ENCODE measurements around the gene PSORS1C1.
"Not testable (repeated sequence)": the region's sequence is repeated elsewhere in the genome, so short reads cannot be mapped to it uniquely, and the experiment has no call there.

The PSORS1C1 gene

DNA sequence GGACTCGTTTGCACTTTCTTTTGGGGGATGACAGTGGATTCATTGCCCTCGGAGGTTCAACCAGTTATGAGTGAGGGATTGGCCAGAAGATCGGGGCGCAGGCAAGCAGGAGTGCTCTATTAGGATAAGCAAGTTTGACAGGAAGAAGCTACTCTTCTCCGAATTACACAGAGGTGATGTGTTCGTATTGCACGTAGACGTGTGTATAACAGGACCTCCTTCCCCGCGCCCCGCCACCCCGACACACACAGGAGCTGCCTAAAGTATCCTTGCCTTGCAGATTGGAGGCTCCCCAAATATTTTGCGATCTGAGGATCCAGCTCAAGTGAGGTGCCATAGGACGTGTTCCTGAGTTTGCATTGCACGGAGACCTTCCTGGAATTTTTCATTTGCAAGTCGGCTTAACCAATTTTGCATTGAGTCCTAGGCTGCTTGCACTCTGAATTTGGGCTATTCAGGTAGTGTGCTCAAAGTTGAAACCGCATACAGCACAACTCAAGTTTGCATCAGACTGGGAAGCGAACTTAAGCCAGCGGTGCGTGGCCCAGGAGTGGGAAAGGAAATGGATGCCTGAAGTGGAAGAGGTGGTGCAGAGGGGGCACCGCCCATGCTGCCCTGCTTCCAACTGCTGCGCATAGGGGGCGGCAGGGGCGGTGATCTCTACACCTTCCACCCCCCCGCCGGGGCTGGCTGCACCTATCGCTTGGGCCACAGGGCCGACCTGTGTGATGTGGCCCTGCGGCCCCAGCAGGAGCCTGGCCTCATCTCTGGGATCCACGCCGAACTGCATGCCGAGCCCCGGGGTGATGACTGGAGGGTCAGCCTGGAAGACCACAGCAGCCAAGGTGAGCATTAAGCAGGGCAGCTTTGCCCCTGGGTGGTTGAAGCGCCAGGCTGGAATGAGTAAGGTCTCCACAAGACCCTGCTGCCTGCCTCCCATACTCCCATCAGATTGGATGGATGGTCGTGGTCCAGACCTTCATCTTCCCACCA is 44.6 kb downstream of the PSORS1C1 start:
- no peak for DNase-seq (ENCODE audit: low read depth)

DNA sequence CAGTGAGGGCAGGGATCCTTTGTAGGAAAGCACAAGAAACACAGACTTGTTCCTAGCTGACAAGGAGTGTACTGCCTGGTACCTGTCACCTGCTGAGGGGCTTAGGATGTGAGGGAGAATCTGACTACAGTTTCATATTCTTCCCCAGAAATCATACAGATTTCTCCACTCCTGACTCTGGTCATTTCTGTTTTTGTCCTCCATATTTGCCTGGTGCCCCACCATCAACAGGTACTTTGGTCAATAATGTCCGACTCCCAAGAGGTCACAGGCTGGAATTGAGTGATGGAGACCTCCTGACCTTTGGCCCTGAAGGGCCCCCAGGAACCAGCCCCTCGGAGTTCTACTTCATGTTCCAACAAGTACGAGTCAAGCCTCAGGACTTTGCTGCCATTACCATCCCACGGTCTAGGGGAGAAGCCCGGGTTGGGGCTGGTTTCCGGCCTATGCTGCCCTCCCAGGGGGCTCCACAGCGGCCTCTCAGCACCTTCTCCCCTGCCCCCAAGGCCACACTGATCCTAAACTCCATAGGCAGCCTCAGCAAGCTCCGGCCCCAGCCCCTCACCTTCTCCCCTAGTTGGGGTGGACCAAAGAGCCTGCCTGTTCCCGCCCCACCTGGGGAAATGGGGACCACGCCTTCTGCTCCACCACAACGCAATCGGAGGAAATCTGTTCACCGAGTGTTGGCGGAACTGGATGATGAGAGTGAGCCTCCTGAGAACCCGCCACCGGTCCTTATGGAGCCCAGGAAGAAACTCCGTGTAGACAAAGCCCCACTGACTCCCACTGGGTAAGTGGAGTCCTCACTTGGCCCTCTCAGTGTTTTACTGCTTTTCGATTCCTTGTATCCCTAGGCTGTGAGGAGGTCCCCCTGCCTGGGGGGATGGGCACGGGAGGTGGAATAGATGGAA is 46.9 kb downstream of the PSORS1C1 start:
- no peak for DNase-seq (ENCODE audit: low read depth)

DNA sequence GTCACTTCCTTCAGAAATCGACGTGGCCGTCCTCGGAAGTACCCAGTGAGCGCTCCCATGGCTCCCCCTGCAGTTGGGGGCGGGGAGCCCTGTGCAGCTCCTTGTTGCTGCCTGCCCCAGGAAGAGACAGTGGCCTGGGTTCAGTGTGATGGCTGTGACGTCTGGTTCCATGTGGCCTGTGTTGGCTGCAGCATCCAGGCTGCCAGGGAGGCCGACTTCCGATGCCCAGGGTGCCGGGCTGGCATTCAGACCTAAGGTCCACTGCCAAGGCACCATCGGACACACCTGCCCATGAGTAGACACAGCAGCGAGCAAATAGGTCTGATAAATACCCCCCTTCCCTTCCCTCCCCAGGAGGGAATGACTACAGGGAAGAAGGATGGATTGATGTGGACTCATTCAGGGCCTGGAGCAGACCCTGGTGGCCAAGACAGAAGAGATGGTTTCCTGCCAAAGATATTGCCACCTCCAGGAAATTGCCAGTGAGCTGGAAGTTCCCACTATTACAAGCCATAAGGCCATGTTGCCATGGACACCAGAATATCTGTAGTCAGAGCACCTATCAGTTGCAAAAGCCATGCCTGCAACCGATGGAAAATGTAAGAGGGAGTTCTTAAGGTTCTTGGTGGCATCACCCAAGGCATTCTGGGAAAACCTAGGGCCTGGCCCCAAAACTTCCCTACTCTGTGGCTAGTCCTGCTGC is 48.0 kb downstream of the PSORS1C1 start:
- DNase-seq (ENCODE audit: low read depth): no peak

DNA sequence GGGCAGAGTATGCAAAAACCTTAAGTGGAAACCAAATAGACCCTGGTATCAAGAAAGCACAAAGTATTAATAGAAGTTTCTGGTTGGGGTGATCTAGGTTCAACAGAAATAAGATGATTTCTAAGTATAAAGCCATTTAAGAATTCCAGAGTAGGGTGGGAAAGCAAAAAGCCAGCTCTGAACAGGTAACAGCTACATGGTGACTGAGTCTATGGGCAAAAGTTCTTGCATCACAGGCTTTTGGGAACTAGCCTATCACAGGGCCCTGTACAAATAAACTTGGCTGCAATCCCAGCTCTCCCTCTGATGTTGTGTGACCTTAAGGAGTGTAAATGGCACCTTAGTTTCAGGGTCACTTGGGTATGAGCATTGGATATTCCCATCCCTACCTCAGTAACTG is 49.3 kb downstream of the PSORS1C1 start:
- no peak for DNase-seq (ENCODE audit: low read depth)

DNA sequence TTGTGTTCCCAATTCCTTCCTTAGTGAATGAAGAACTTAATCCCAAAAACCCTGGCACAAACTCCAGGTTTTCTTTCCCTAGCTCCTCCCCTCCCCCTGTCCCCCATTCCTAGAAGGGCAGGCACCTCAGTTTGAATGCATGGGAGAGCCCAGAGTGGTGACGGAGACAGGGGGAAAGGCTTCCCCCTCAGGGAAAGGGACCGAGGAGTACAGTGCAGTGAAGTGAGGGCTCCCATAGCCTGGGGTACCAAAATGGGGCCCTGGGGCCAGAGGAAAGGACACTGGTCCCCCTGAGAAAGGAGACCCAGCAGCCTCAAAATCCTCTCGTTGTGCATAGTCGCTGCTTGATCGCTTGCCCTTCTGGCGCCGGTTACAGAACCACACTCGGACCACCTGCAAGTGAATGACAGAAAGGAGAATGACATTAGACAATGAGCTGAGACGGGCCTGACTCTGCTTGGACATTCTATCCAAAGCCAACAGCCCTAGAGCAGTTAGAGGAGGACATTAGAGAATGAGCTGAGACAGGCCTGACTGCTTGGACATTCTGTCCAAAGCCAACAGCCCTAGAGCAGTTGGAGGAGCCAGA is 50.0 kb downstream of the PSORS1C1 start:
- not testable (repeated sequence) for DNase-seq (ENCODE audit: low read depth)

DNA sequence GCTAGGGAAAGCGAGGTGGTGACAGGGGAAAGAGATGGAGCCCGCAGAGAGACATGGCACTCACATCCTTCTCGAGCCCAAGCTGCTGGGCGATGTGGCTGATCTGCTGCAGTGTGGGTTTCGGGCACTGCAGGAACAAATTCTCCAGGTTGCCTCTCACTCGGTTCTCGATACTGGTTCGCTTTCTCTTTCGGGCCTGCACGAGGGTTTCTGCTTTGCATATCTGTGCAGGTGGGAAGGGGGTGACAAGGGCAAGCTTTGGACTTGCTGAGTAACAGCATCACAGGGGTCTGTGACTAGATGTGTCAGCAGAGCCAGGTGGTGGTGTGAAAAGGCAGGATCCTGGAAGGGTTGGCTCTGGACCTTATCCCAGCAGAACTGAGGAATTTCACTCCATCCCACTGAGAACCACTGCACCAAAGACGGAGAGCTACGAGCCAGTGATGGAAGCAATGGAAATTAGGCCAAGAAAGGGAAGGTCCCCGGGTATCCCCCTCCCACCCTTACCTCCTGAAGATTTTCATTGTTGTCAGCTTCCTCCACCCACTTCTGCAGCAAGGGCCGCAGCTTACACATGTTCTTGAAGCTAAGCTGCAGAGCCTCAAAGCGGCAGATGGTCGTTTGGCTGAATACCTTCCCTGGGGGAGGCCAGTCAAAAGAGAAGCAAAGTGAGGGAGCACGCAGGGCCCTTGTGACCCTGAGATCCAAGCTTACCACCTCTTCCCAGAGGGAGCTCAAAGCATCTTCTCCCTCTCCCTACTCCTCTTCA is 50.6 kb downstream of the PSORS1C1 start:
- not testable (repeated sequence) for DNase-seq (ENCODE audit: low read depth)

DNA sequence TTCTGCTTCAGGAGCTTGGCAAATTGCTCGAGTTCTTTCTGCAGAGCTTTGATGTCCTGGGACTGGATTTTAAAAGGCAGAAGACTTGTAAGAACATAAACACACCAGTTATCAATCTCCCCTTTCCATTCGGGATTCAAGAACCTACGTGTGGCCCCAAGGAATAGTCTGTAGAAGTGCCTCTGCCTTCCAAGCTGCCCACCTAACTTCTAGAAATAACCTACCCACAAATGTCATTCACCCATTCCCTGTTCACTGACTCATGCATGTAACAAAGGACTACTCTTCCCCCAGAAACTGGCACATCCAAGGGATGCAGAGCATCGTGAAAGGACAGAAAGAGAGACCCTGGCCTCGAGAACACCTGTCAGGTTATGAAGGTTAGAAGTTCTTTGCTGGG is 51.4 kb downstream of the PSORS1C1 start:
- no peak for DNase-seq (ENCODE audit: low read depth)

DNA sequence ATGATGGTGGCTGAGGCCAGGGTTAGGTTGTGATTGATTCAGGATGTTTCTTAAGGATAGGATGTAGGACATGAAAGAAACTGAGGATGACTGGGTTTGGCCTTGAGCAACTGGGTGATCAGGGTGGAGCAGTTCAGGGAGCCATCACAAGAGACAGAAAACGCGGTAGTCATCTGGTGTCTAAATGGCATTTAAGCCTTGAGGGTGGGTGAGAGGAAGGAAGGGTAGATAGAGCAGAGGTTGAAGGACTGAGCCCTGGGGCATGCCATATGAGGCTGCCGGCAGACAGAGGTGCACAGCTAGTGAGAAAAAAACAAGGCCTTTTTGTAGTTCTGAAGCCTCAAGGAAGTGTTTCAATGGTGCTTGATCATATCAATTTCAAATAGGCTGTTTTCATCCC is 54.0 kb downstream of the PSORS1C1 start:
- no peak for DNase-seq (ENCODE audit: low read depth)

DNA sequence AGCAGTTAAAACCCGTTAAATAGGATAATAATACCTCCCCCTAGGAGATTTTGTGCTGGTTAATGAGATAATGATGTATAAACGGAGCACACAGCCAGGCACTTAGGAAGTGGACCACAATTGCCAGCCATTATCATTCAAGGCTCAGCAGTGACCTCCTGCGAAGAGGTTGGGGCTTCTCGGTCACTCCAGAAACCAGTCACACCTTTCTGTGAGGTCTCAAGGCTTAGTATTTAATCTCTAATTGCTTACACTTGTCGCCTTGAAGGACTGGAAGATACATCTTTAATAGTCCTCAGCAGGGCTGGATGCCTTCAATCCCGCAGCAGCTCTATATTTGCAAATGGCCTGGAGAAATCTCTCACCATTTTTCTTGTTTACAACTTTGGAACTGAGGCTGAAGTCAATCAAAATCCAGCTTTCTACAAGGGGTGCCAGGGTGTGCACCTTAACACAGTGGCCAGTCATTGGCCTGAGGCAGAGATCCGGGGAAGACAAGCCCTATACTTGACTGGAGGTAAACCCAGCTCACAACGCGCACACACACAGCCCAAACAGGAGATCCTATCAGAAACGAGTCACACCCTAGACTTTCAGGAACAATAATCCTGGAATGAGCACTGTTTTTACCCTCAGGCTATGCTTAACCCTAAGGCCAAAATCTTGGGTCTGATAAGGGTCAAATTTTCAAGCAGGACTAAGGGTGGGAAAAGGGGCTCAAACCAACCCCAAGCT is 54.7 kb downstream of the PSORS1C1 start:
- DNase-seq (ENCODE audit: low read depth): no peak

DNA sequence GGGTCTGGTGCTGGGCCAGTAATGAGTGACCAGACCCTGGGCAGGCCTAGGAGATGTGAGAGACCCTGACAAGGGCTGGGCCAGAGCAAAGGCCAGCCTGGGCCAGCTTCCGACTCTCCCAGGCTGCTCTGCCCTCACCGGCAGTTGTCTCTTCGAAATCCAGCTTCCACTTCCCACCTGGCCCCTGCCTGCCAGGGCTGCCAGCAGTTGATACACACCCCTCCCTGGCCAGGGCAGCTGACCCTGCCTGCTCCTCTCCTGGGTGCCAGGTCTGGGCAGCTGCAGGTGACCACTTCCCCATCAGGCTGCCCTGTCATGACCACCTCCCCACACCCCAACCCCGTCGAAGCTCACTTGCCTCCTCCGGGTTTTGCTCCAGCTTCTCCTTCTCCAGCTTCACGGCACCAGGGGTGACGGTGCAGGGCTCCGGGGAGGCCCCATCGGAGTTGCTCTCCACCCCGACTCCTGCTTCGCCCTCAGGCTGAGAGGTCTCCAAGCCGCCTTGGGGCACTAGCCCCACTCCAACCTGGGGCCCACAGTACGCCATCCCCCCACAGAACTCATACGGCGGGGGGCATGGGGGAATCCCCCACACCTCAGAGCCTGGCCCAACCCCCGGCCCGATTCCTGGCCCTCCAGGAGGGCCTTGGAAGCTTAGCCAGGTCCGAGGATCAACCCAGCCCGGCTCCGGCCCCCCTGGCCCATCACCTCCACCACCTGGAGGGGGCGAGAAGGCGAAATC is 55.4 kb downstream of the PSORS1C1 start:
- DNase-seq (ENCODE audit: low read depth): not testable (repeated sequence)

DNA sequence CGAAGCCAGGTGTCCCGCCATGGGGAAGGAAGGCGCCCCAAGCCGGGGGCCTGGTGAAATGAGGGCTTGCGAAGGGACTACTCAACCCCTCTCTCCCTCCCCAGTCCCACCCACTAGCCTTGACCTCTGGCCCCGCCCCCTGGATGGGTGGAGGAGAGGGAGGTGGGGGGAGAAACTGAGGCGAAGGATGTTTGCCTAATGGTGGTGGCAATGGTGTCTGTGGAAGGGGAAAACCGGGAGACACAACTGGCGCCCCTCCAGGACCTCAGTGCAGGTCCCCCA is 55.9 kb downstream of the PSORS1C1 start, which contains the start of gene POU5F1:
Gene POU5F1 (minus strand): TSS at position 83 of the 282 bp plus-strand sequence. CDS start 62 bp downstream, at position 21.
- no peak for DNase-seq (ENCODE audit: low read depth)

DNA sequence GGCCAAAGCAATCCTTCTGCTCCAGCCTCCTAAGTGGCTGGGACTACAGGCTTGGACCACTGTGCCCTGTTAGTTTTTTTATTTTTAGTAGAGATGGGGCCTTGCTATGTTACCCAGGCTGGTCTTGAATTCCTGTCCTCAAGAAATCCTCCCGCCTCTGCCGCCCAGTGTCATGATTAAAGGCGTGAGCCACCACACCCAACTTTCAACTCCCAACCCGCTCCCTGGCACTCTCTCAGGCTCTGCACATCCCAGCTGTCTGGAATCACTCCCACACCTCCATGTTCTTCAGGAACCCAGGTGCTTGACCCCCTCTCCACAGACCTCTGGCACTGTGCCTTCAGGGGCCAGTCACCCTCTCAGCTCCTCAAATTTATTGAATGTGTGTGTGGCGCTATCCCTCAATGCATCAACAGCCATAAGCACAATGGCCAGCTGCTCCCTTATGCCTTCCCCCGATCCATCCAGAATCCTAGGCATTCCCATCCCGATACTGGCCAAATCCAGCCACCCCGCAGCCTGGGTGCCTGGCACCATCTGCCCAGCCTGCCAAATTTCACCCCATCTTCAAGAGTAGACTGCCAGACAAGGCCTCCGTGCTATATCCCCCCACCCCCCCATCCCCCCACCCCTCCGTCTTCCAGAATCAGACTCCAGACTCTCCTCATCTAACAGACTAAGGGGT is 56.5 kb downstream of the PSORS1C1 start:
- DNase-seq (ENCODE audit: low read depth): no peak

DNA sequence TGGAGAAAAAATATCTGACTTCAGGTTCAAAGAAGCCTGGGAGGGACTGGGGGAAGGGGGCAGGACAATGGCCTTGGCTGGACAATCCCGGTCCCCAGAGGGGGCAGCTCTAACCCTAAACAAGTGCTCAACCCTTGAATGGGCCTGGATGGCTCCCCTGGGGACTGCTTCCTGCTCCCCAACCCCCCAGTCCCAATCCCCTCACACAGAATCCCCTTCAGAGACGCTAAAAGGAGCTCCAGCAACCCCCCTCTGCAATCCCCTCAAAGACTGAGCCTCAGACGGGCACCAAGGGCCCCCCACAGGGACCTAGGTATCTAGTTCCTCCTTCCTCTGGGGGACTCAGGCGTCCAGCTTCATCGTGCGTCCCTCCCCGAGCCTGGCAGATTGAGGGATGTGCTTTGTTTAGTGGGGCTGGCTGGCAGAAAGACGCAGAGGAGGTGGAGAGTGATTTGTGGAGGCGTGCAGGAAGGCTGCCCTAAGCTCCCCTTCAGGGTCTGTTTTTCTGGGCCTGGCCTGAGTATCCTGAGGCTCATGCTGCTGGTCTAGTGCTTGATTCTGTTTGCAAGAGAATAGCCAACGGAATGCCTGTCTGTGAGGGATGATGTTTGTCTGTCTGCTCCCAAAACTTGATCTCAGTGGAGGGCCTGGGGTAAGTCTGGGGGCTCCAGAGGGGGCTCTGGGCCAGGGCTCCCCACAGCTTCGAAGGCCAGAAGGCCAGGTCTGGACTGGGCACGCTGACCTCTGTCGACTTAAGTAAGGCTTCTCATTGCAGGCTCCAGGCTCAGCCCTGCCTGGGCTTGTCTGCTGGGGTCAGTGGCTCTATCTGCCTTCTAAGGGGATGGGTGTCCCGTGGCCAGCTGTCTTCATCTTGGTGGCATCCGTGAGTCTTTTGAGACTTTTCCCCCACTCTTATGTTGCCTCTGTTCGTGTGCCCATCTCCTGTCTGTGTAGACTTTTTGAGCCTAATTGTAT is 57.6 kb downstream of the PSORS1C1 start:
- no peak for DNase-seq (ENCODE audit: low read depth)

DNA sequence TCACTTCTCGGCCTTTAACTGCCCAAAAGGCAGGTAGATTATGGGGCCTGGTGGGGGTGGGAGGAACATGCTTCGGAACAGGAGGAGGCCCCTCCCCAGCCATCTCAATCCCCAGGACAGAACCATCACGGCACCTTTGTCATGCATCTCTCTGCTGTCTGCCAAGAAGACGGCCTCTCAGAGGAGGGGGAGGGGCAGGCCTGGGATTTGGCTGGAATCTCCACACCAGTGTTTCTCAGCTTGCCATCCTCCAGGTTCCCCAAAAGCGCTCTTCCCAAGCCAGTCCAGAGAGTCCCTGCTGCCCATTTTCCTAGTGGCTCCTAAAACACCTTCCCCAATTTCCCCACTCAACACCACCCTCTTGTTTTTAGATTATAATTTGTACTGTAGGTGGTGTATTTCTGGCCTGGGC is 58.4 kb downstream of the PSORS1C1 start:
- DNase-seq (ENCODE audit: low read depth): no peak

DNA sequence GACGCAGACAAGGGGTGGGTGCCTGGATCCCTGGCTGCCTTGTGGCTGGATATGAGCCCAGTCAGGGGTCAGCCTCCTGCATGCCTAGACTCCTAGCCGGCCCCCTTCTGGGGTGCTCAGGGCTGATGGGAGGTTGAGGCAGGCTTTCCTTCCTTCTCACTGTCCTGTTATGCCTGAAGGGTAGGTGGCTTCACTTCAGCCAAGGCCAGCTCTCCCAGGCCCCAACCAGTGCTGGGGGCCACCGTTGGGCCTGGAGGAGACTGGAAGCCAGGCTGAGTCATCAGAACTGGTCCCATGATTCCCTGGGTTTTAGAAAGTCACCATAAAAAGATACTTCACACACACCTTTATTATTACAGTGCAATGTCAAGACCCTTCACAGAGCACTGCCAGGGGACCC is 58.8 kb downstream of the PSORS1C1 start:
- no peak for DNase-seq (ENCODE audit: low read depth)

DNA sequence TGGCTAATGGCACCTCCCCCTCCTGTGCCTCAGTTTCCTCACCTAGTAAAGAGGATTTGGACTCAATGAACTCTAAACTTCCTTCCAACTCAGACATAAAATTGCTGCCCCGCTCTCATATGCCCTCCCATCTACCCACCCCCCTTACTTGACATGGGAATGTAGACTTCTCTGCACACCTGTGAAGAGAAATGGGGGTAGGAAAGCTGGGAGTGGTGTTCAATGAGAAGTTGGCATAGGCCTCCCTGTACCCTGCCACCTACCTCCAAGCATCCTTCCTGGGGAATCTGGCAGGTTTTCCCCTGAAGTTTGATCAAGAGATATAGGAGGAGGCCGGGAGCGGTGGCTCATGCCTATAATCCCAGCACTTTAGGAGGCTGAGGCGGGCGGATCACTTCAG is 59.8 kb downstream of the PSORS1C1 start:
- no peak for DNase-seq (ENCODE audit: low read depth)

DNA sequence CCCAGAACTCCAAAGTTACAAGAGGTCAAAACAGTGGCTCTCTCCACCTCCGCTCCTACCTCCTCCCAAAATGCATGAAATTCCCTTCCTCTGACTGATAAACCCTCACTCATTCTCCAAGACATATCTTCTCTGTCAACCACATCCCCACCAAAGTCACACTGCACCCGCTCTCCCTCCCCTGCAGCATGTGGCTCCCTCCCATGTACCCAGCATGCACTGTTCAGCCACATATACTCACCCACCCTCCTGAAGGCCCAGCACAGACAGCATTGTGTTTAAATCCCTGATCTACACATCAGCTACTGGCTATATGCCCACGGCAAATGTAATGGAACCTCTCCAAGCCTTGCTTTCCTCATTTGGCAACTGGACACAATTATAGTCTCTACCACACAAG is 61.4 kb downstream of the PSORS1C1 start:
- DNase-seq (ENCODE audit: low read depth): no peak
